SU-DHL-6 (cell line): ENCODE results near the gene SLC44A3.

Experiments
- H2AFZ ChIP-seq: fragments of 200-600 bp; sonication (generic); 2 replicates; pipeline ENCODE4 v1.6.1; 2014; ENCODE audit warnings: low read depth, mild to moderate bottlenecking, moderate library complexity, mixed read lengths, antibody characterized with exemption, low read length; ENCODE audit not compliant: severe bottlenecking
- H3F3A ChIP-seq: fragments of 200-600 bp; shearing (Covaris generic); 2 replicates; pipeline ENCODE4 v1.6.0; 2016; ENCODE audit warnings: antibody characterized with exemption, mild to moderate bottlenecking; ENCODE audit not compliant: insufficient read depth
- H3K27ac ChIP-seq: fragments of 200-600 bp; sonication (generic); 2 replicates; pipeline ENCODE4 v1.5.1; 2016; ENCODE audit warnings: low read depth, mild to moderate bottlenecking, low read length, moderate library complexity, mixed read lengths
- H3K27me3 ChIP-seq: fragments of 200-600 bp; sonication (generic), shearing (Covaris generic); 2 replicates; pipeline ENCODE4 v1.6.0; 2014; ENCODE audit warnings: mild to moderate bottlenecking, low read length
- H3K36me3 ChIP-seq: fragments of 200-600 bp; sonication (generic); 2 replicates; pipeline ENCODE4 v1.6.1; 2014; ENCODE audit warnings: mild to moderate bottlenecking, low read length, mixed read lengths
- H3K4me2 ChIP-seq: fragments of 300-600, 200-600 bp; shearing (Covaris generic), sonication (generic); 2 replicates; pipeline ENCODE4 v1.6.0; 2014; ENCODE audit warnings: low read length, low read depth, mild to moderate bottlenecking; ENCODE audit not compliant: poor library complexity, severe bottlenecking
- H3K4me3 ChIP-seq: fragments of 200-600 bp; sonication (generic); 2 replicates; pipeline ENCODE4 v1.5.1; 2014; ENCODE audit warnings: antibody characterized with exemption, low read length, mild to moderate bottlenecking, mixed read lengths; ENCODE audit not compliant: insufficient read depth, poor library complexity, severe bottlenecking
- H3K79me2 ChIP-seq: fragments of 200-600 bp; sonication (generic); 2 replicates; pipeline ENCODE4 v1.6.1; 2014; ENCODE audit warnings: mild to moderate bottlenecking, low read length, moderate library complexity; ENCODE audit not compliant: insufficient read depth
- H3K9ac ChIP-seq: fragments of 200-600 bp; sonication (generic); 2 replicates; pipeline ENCODE4 v1.7.0; 2014; ENCODE audit warnings: mild to moderate bottlenecking, low read length
- H3K9me2 ChIP-seq: fragments of 200-600 bp; sonication (generic); replicated peaks from 2 replicates; pipeline ENCODE4 v1.6.1; 2014; ENCODE audit warnings: low read length; ENCODE audit not compliant: insufficient read depth
- H3K9me3 ChIP-seq: fragments of 200-600 bp; sonication (generic); 2 replicates; pipeline ENCODE4 v1.6.1; 2014; ENCODE audit warnings: low read length, mixed read lengths; ENCODE audit not compliant: insufficient read depth
- H4K20me1 ChIP-seq: fragments of 200-600 bp; sonication (generic); 2 replicates; pipeline ENCODE4 v1.6.1; 2014; ENCODE audit warnings: low read depth, mild to moderate bottlenecking, antibody characterized with exemption, low read length, moderate library complexity, mixed read lengths
- CTCF ChIP-seq: fragments of 200-600 bp; sonication (generic); IDR thresholded peaks from one replicate; pipeline ENCODE4 v1.5.1; 2017; ENCODE audit warnings: antibody characterized with exemption, mild to moderate bottlenecking, low read length, moderate library complexity; ENCODE audit not compliant: insufficient read depth, poor library complexity, severe bottlenecking
- EZH2phosphoT487 ChIP-seq: fragments of 200-600 bp; sonication (generic), shearing (Covaris generic); conservative IDR thresholded peaks from 2 replicates; pipeline ENCODE4 v1.6.1; 2018; ENCODE audit warnings: mild to moderate bottlenecking, antibody characterized with exemption, low read length, moderate library complexity, mixed read lengths

Gene SLC44A3

GRCh38 chr1:94888201-94888600 is 68.0 kb downstream of the SLC44A3 start:
- Histone ChIP-seq H3K4me2 (no peak overlapping the region), H3K79me2 (no peaks in the 10 kb centered on the region), H3F3A (no peaks in the 10 kb centered on the region), H4K20me1 (no peaks in the 10 kb centered on the region), H3K27me3 (no peaks in the 10 kb centered on the region), H3K9me2 (no peaks in the 10 kb centered on the region), H3K27ac (no peak overlapping the region), H2AFZ (no peak overlapping the region), H3K36me3 (no peaks in the 10 kb centered on the region), H3K9ac (no peak overlapping the region), H3K4me3 (no peak overlapping the region), H3K9me3 (no peaks in the 10 kb centered on the region)
- TF ChIP-seq CTCF (no peak), EZH2phosphoT487 (no peak)

- no peaks in the 10 kb centered on the region for H4K20me1 ChIP-seq
- H3K9me3 ChIP-seq = no peaks in the 10 kb centered on the region
- H3F3A ChIP-seq = no peaks in the 10 kb centered on the region
- TF ChIP-seq CTCF = no peak
- TF ChIP-seq EZH2phosphoT487 = no peak
- H3K9me2 ChIP-seq = no peaks in the 10 kb centered on the region
- H3K27ac ChIP-seq = no peak overlapping the region
- H3K79me2 ChIP-seq = no peaks in the 10 kb centered on the region
- no peak overlapping the region for H3K4me2 ChIP-seq
- H3K27me3 ChIP-seq = no peaks in the 10 kb centered on the region
- H3K9ac ChIP-seq = no peak overlapping the region
- no peak overlapping the region for H2AFZ ChIP-seq
- no peaks in the 10 kb centered on the region for H3K36me3 ChIP-seq
- H3K4me3 ChIP-seq = no peak overlapping the region
These were observed 72.6 kb downstream of the SLC44A3 start for GRCh38 chr1:94892604-94893254.

GRCh38 chr1:94894630-94895029 is 74.5 kb downstream of the SLC44A3 start:
- Histone ChIP-seq H3K9ac (no peak overlapping the region), H3K27ac (no peak overlapping the region), H3K79me2 (no peaks in the 10 kb centered on the region), H3K36me3 (no peaks in the 10 kb centered on the region), H2AFZ (no peak overlapping the region), H3K4me2 (no peak overlapping the region), H3K9me3 (no peaks in the 10 kb centered on the region), H3K9me2 (no peaks in the 10 kb centered on the region; the same call in 1 of the 2 replicates), H3F3A (no peaks in the 10 kb centered on the region), H3K27me3 (no peaks in the 10 kb centered on the region), H4K20me1 (no peaks in the 10 kb centered on the region), H3K4me3 (no peak overlapping the region)
- no peak for TF ChIP-seq CTCF
- TF ChIP-seq EZH2phosphoT487 = no peak
